A673 (cell line): ENCODE results near the gene LUC7L2. TPM values are rescaled to one million over a fixed set of nuclear protein-coding genes. Genes with fewer than 3 reads are reported as not detected.

Experiments
- BruUV-seq: library from RNA; stranded (reverse); fragments of 400-500 nt; replicated peaks from 2 replicates; lab custom pipeline; 2021; lab: Mats Ljungman, UMichigan
- CTCF ChIA-PET: fragments of 300-600 bp; sonication (Branson Sonifier 250); formaldehyde crosslinking; loops from one replicate; lab custom pipeline; 2022; ENCODE audit warnings: antibody characterized with exemption; lab: Charles Lee
- POLR2A ChIA-PET: fragments of 300-600 bp; sonication (Branson Sonifier 250); formaldehyde crosslinking; loops from one replicate; lab custom pipeline; 2022; ENCODE audit warnings: antibody characterized with exemption; ENCODE audit not compliant: low non-redundant PET; lab: Charles Lee
- DNase-seq: peaks from one replicate; pipeline ENCODE4 v3.0.0-alpha.2; 2015; ENCODE audit warnings: low spot score
- H3K27ac ChIP-seq: fragments of 200-600 bp; sonication (generic); 2 replicates; pipeline ENCODE4 v1.5.1; 2016; ENCODE audit warnings: mixed run types, low read depth, mild to moderate bottlenecking, mixed read lengths, antibody characterized with exemption, low read length; ENCODE audit not compliant: poor library complexity, severe bottlenecking
- H3K27me3 ChIP-seq: fragments of 200-600 bp; sonication (generic); replicated peaks from 2 replicates; pipeline ENCODE4 v1.6.1; 2017; ENCODE audit warnings: mixed run types, low read depth, mild to moderate bottlenecking, mixed read lengths, antibody characterized with exemption, low read length; ENCODE audit not compliant: insufficient read depth, poor library complexity
- H3K36me3 ChIP-seq: fragments of 200-600 bp; sonication (generic); 2 replicates; pipeline ENCODE4 v1.6.1; 2016; ENCODE audit warnings: mixed run types, mild to moderate bottlenecking, mixed read lengths, antibody characterized with exemption, low read length; ENCODE audit not compliant: insufficient read depth, poor library complexity, severe bottlenecking
- H3K4me1 ChIP-seq: fragments of 200-600 bp; sonication (generic); 2 replicates; pipeline ENCODE4 v1.6.1; 2017; ENCODE audit warnings: mixed run types, mild to moderate bottlenecking, mixed read lengths, antibody characterized with exemption, low read length; ENCODE audit not compliant: insufficient read depth, poor library complexity, severe bottlenecking
- H3K4me3 ChIP-seq: fragments of 200-600 bp; sonication (generic); 2 replicates; pipeline ENCODE4 v1.5.1; 2016; ENCODE audit warnings: low read depth, mixed run types, mild to moderate bottlenecking, mixed read lengths, low read length; ENCODE audit not compliant: poor library complexity, severe bottlenecking
- H3K9me3 ChIP-seq: fragments of 200-600 bp; sonication (generic); 2 replicates; pipeline ENCODE4 v1.6.1; 2016; ENCODE audit warnings: mixed run types, low read depth, mild to moderate bottlenecking, mixed read lengths, antibody characterized with exemption, low read length; ENCODE audit not compliant: poor library complexity, severe bottlenecking
- CTCF ChIP-seq: fragments of 300-800, 200-600 bp; sonication (generic); conservative IDR thresholded peaks from 2 replicates; pipeline ENCODE4 v1.5.1; 2017; ENCODE audit warnings: low read depth, mild to moderate bottlenecking, antibody characterized with exemption, low read length, moderate library complexity, mixed read lengths
- EZH2 ChIP-seq: fragments of 200-600 bp; sonication (generic); IDR thresholded peaks from 2 replicates; pipeline ENCODE4 v1.6.1; 2017; ENCODE audit warnings: borderline replicate concordance, low read depth, mild to moderate bottlenecking, mixed read lengths, antibody characterized with exemption, low read length; ENCODE audit not compliant: poor library complexity, severe bottlenecking
- intact Hi-C: fragments of 100-400 bp; cut with micrococcal nuclease; formaldehyde crosslinking; loops from one replicate; pipeline ENCODE4 v1.10.0; 2022; ENCODE audit not compliant: unreplicated experiment
- total RNA-seq: library from RNA; stranded (reverse); gene quantifications from 2 replicates; pipeline ENCODE4 v1.2.3, GENCODE V29; 2021

Gene LUC7L2
- total RNA-seq, 1 experiment from 2014 or later, result 107 TPM

GRCh38 chr7:139340037-139340807 is 19.5 kb upstream of the LUC7L2 start:
- H3K27me3 ChIP-seq, result no peaks in the 10 kb centered on the region
- BruUV-seq, result no TSS peak
- POLR2A ChIA-PET, result interaction anchor here (0.7 kb wide), 1 partner anchor 56 kb away, joined by 3 read pairs; no protein-coding TSS in a partner anchor
- intact Hi-C loops, result loop anchor here (2.0 kb wide), 1 partner anchor 19 kb away; the partner anchor contains the start of gene LUC7L2
- H3K36me3 ChIP-seq, result no peaks in the 10 kb centered on the region
- H3K4me1 ChIP-seq, result peaks cover 4% of the 10 kb centered on the region
- peak overlapping the region; percentile 88 for H3K4me3 ChIP-seq
- H3K9me3 ChIP-seq, result no peaks in the 10 kb centered on the region
- H3K27ac ChIP-seq, result peak overlapping the region; percentile 100
- DNase-seq, result peak; percentile 99
- CTCF ChIA-PET, result interaction anchor here (1.0 kb wide), 1 partner anchor 19 kb away, joined by 4 read pairs; no protein-coding TSS in a partner anchor
- TF ChIP-seq CTCF, result peak; percentile 86
- no peak for TF ChIP-seq EZH2

- CTCF ChIA-PET, result no interaction called here
- peak overlapping the region; percentile 88 for H3K4me3 ChIP-seq
- peak; percentile 90 for DNase-seq
- H3K27me3 ChIP-seq, result no peaks in the 10 kb centered on the region
- POLR2A ChIA-PET, result no interaction called here
- peak overlapping the region; percentile 100 for H3K27ac ChIP-seq
- TF ChIP-seq CTCF (no peak), EZH2 (no peak)
- H3K4me1 ChIP-seq, result peaks cover 4% of the 10 kb centered on the region
- no peaks in the 10 kb centered on the region for H3K36me3 ChIP-seq
- intact Hi-C loops, result loop anchor here (2.0 kb wide), 1 partner anchor 18 kb away; the partner anchor contains the start of gene LUC7L2
- H3K9me3 ChIP-seq, result no peaks in the 10 kb centered on the region
- BruUV-seq, result no TSS peak
These were observed 19.0 kb upstream of the LUC7L2 start for GRCh38 chr7:139340808-139341057.

GRCh38 chr7:139341058-139341775 is 18.5 kb upstream of the LUC7L2 start, which contains the start of gene FMC1:
Gene FMC1, plus strand, starts transcription at chr7:139341337. Its CDS starts 48 bp downstream, at chr7:139341385.
- Histone ChIP-seq H3K4me1 (peaks cover 4% of the 10 kb centered on the region), H3K27me3 (no peaks in the 10 kb centered on the region), H3K4me3 (peak within 1 kb of the TSS; percentile 88), H3K27ac (peak within 1 kb of the TSS; percentile 100), H3K9me3 (no peaks in the 10 kb centered on the region), H3K36me3 (no peaks in the 10 kb centered on the region)
- POLR2A ChIA-PET, result no interaction called here
- CTCF ChIA-PET, result no interaction called here
- peak; percentile 96 for DNase-seq
- BruUV-seq, result TSS peak; percentile 70
- intact Hi-C loops, result loop anchor here (2.0 kb wide), 1 partner anchor 18 kb away; the partner anchor contains the start of gene LUC7L2
- TF ChIP-seq CTCF (peak; percentile 35; the same call in 1 of the 2 replicates), EZH2 (no peak)
